ENCODE data around the gene BAIAP2.

BAIAP2 gene

GRCh38 chr17:81062014-81062780 is 27.2 kb downstream of the BAIAP2 start:
- H3K4me3 ChIP-seq (ENCODE audit: low read depth, low read length) = no peak overlapping the region
- no peak for DNase-seq (ENCODE audit: low read depth)

GRCh38 chr17:81063106-81064093 is 28.4 kb downstream of the BAIAP2 start:
- H3K4me3 ChIP-seq (ENCODE audit: low read depth, low read length) = no peak overlapping the region
- no peak for DNase-seq (ENCODE audit: low read depth)

GRCh38 chr17:81064678-81065475 is 29.9 kb downstream of the BAIAP2 start:
- H3K4me3 ChIP-seq (ENCODE audit: low read depth, low read length) = no peak overlapping the region
- peak; percentile 69 for DNase-seq (ENCODE audit: low read depth)

- H3K4me3 ChIP-seq (ENCODE audit: low read depth, low read length) = no peak overlapping the region
- peak; percentile 39 for DNase-seq (ENCODE audit: low read depth)
These were observed 30.5 kb downstream of the BAIAP2 start for GRCh38 chr17:81065500-81065899.

- H3K4me3 ChIP-seq (ENCODE audit: low read depth, low read length) = no peak overlapping the region
- DNase-seq (ENCODE audit: low read depth) = no peak
These were observed 31.1 kb downstream of the BAIAP2 start for GRCh38 chr17:81066072-81066471.

- DNase-seq (ENCODE audit: low read depth) = no peak
- H3K4me3 ChIP-seq (ENCODE audit: low read depth, low read length) = no peak overlapping the region
These were observed 31.9 kb downstream of the BAIAP2 start for GRCh38 chr17:81066771-81067315.

GRCh38 chr17:81067391-81067811 is 32.5 kb downstream of the BAIAP2 start:
- no peak overlapping the region for H3K4me3 ChIP-seq (ENCODE audit: low read depth, low read length)
- peak; percentile 28 for DNase-seq (ENCODE audit: low read depth)

GRCh38 chr17:81068411-81069134 is 33.6 kb downstream of the BAIAP2 start:
- H3K4me3 ChIP-seq (ENCODE audit: low read depth, low read length) = no peak overlapping the region

GRCh38 chr17:81069135-81069645 is 34.2 kb downstream of the BAIAP2 start:
- DNase-seq (ENCODE audit: low read depth) = no peak
- no peak overlapping the region for H3K4me3 ChIP-seq (ENCODE audit: low read depth, low read length)

More at GRCh38 chr17:81068411-81069134, 33.6 kb downstream of the BAIAP2 start:
- no peak for DNase-seq (ENCODE audit: low read depth)

GRCh38 chr17:81070541-81071246 is 35.7 kb downstream of the BAIAP2 start:
- no peak overlapping the region for H3K4me3 ChIP-seq (ENCODE audit: low read depth, low read length)
- DNase-seq (ENCODE audit: low read depth) = no peak

- DNase-seq (ENCODE audit: low read depth) = no peak
- H3K4me3 ChIP-seq (ENCODE audit: low read depth, low read length) = no peak overlapping the region
These were observed 37.1 kb downstream of the BAIAP2 start for GRCh38 chr17:81071761-81072741.

- no peak overlapping the region for H3K4me3 ChIP-seq (ENCODE audit: low read depth, low read length)
- DNase-seq (ENCODE audit: low read depth) = no peak
These were observed 39.3 kb downstream of the BAIAP2 start for GRCh38 chr17:81073967-81074839.

GRCh38 chr17:81074875-81075274 is 39.9 kb downstream of the BAIAP2 start:
- H3K4me3 ChIP-seq (ENCODE audit: low read depth, low read length) = no peak overlapping the region
- no peak for DNase-seq (ENCODE audit: low read depth)

GRCh38 chr17:81075307-81075706 is 40.4 kb downstream of the BAIAP2 start:
- DNase-seq (ENCODE audit: low read depth) = no peak

GRCh38 chr17:81076141-81076679 is 41.3 kb downstream of the BAIAP2 start:
- DNase-seq (ENCODE audit: low read depth) = no peak
- no peak overlapping the region for H3K4me3 ChIP-seq (ENCODE audit: low read depth, low read length)

More at GRCh38 chr17:81075307-81075706, 40.4 kb downstream of the BAIAP2 start:
- H3K4me3 ChIP-seq (ENCODE audit: low read depth, low read length) = no peak overlapping the region

Measured in skeletal muscle cell (primary cell).